CD4-positive, alpha-beta T cell treated with Interleukin-15 for 4 hours (primary cell): ENCODE data around the gene PLCH1.

Experiments used
- DNase-seq: peaks from one replicate; pipeline ENCODE4 v3.0.0-alpha.2; 2020; ENCODE audit warnings: low spot score

The PLCH1 gene

DNA sequence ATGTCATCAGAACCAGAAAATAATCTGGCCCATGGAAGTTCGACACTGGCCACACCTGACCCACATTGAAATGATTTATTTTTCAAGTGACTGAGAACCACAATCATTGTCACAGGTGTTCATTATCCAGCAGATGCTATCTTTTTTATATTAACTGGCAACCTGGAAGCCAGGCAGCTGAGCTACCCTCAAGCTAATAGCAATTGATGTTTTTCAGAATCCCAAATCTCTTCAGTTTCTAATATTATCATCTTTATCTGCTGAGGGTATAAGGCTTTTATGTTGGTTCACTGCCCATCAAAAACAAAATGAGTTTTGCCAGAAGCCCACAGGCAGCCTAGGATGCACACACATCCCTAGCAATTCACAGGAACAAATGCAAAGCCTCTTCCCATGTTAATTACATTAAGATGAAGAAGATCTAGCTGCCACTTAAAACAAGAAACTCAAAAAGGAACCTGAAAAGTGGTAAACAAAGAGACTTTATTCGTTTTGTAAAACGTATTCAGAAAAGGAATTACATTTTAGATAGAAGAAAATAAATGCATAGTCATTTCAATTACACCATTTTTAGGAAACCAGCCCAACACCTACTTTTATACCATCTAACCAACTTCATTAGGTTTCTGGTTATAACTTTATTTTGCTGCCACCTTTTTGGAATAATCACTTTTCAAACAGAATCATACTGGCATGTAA lies 410.5 kb downstream of the PLCH1 start:
- no peak for DNase-seq

DNA sequence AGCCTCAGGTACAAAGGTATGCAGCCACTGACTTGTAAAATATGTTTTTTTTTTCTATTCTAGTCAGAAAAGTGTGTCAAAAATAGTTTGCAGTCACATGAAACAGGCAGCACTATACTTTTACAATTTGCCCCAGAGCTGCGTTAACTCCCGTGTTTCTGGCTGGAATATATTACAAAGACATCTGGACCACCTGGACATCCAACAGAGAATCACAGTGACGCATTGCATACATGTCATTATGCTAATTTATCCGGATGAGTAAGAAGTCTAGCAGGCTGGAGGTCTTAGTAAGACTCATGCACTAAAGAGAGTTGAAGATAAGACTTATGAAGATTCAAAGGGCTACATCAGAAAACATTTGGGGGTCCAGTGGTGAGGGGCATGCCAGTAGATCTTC lies 412.2 kb downstream of the PLCH1 start:
- DNase-seq: no peak

DNA sequence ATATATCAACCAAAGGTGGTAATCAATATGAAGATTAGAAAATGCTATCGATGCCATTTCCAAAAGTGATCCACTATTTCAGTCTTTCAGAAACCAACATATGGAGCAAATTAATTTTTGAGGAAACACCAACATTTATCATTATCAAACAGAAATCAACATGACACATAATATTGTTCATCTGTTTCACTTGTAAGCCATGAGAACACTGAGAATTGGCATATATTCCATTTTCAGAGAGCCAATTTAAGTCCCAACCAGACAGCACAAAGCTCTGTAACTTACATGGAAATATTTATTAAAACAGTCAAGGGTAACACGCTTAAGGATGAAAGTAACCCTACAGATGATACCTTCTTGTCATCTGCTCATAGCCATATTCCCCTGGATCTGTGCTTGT lies 413.8 kb downstream of the PLCH1 start:
- no peak for DNase-seq

GRCh38 chr3:155330370-155330769 lies 414.5 kb downstream of the PLCH1 start:
- DNase-seq: no peak

DNA sequence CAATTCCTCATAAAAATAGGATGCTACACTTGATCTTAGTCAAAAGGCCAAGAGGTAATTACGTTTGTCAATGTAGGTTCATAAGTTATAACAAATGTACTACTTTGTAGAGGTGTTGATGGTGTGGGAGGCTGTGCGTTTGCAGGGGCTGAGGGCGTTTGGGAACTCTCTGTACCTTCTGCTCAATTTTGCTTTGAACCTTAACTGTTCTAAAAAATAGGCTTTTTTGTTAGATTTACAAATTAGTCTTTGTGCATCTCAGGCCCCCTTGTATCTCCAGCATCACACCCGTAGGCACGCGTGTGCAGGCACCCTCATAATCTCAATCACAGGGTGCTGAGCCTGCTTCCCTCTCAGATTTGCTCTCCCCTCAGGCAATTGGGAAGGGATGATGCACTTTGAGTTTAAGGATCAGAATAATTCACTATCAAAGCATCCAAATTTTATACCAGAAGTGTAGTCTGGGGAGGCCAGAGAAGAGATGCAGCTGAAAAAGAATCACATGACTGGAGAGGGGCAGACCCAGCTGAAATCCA lies 415.3 kb downstream of the PLCH1 start:
- no peak for DNase-seq

DNA sequence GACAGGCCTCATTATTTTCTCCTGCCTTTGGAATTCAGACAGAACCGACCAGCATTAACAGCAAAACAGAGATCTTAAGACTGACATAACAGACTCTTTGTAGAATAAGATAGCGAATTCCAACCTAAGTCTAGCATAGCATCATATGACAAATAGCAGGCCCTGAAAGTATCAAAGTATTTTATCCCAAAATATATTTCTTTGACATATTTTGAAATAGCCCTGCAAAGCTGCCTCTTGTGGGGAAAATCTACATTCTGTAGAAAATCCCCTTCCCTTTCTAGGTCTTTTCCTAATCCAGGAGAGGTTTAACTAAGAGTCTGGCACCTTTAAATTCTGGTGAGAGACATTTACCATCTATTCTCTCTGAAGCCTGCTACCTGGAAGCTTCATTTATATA lies 417.0 kb downstream of the PLCH1 start:
- DNase-seq: no peak

- no peak for DNase-seq
These were observed 417.4 kb downstream of the PLCH1 start for GRCh38 chr3:155327430-155327829.

GRCh38 chr3:155326901-155327300 lies 418.0 kb downstream of the PLCH1 start:
- no peak for DNase-seq

- DNase-seq: no peak
These were observed 418.6 kb downstream of the PLCH1 start for GRCh38 chr3:155326244-155326643.
